Activated CD4-positive, alpha-beta T cell treated with anti-CD3 and anti-CD28 coated beads, Interleukin-2, amount 10 ng/mL, durations not matched to agents 24 days and 14 days (primary cell): ENCODE measurements around the gene DKKL1. TPM values are rescaled to one million over a fixed set of nuclear protein-coding genes. Genes with fewer than 3 reads are reported as not detected.

Experiments used
- DNase-seq: peaks from one replicate; pipeline ENCODE4 v3.0.0; 2022
- H3K27ac Mint-ChIP-seq: one replicate; pipeline ENCODE4 v1.8.0; 2022; ENCODE audit warnings: mild to moderate bottlenecking, mixed read lengths
- H3K27me3 Mint-ChIP-seq: one replicate; pipeline ENCODE4 v1.8.0; 2022; ENCODE audit warnings: mixed read lengths
- H3K36me3 Mint-ChIP-seq: one replicate; pipeline ENCODE4 v1.8.0; 2022; ENCODE audit warnings: low read depth, mild to moderate bottlenecking, mixed read lengths
- H3K4me1 Mint-ChIP-seq: one replicate; pipeline ENCODE4 v1.8.0; 2021; ENCODE audit warnings: mixed read lengths
- H3K4me3 Mint-ChIP-seq: one replicate; pipeline ENCODE4 v1.8.0; 2022; ENCODE audit warnings: mild to moderate bottlenecking, moderate library complexity, mixed read lengths
- H3K9me3 Mint-ChIP-seq: one replicate; pipeline ENCODE4 v1.8.0; 2021; ENCODE audit warnings: mixed read lengths
- intact Hi-C: fragments of 100-400 bp; cut with micrococcal nuclease; formaldehyde crosslinking; loops from one replicate; pipeline ENCODE4 v1.15.1; 2023
- total RNA-seq: library from RNA; stranded (reverse); gene quantifications from 2 replicates; pipeline ENCODE4 v1.2.3, GENCODE V29; 2022

Gene DKKL1
- total RNA-seq, 1 donor from 2014 or later: not detected

GRCh38 chr19:49408816-49409440, 45.3 kb downstream of the DKKL1 start:
- no peaks in the 10 kb centered on the region for H3K27me3 Mint-ChIP-seq
- intact Hi-C loops: loop anchor here (2.0 kb wide), 1 partner anchor 14 kb away; the partner anchor contains the start of gene PTH2
- DNase-seq: no peak
- H3K4me1 Mint-ChIP-seq: peaks cover 47% of the 10 kb centered on the region
- H3K4me3 Mint-ChIP-seq: peak overlapping the region; percentile 54
- no peaks in the 10 kb centered on the region for H3K9me3 Mint-ChIP-seq
- peak overlapping the region; percentile 85 for H3K27ac Mint-ChIP-seq
- no peaks in the 10 kb centered on the region for H3K36me3 Mint-ChIP-seq

- H3K27me3 Mint-ChIP-seq: no peaks in the 10 kb centered on the region
- peak overlapping the region; percentile 54 for H3K4me3 Mint-ChIP-seq
- peak; percentile 83 for DNase-seq
- H3K4me1 Mint-ChIP-seq: peaks cover 47% of the 10 kb centered on the region
- H3K27ac Mint-ChIP-seq: peak overlapping the region; percentile 85
- no peaks in the 10 kb centered on the region for H3K9me3 Mint-ChIP-seq
- intact Hi-C loops: loop anchor here (2.0 kb wide), 1 partner anchor 13 kb away; the partner anchor contains the start of gene PTH2
- no peaks in the 10 kb centered on the region for H3K36me3 Mint-ChIP-seq
Measured at GRCh38 chr19:49409441-49410029, 45.9 kb downstream of the DKKL1 start.

- Mint-ChIP-seq H3K36me3 (no peaks in the 10 kb centered on the region), H3K4me1 (peaks cover 48% of the 10 kb centered on the region), H3K27me3 (peaks cover 6% of the 10 kb centered on the region), H3K27ac (peak overlapping the region; percentile 27), H3K4me3 (no peak overlapping the region), H3K9me3 (no peaks in the 10 kb centered on the region)
- intact Hi-C loops: no loop called here
- no peak for DNase-seq
Measured at GRCh38 chr19:49411681-49412326, 48.1 kb downstream of the DKKL1 start.

- H3K27ac Mint-ChIP-seq: no peak overlapping the region
- DNase-seq: no peak
- H3K4me1 Mint-ChIP-seq: peaks cover 33% of the 10 kb centered on the region
- no peaks in the 10 kb centered on the region for H3K9me3 Mint-ChIP-seq
- H3K4me3 Mint-ChIP-seq: no peak overlapping the region
- intact Hi-C loops: no loop called here
- H3K27me3 Mint-ChIP-seq: peaks cover 15% of the 10 kb centered on the region
- H3K36me3 Mint-ChIP-seq: no peaks in the 10 kb centered on the region
Measured at GRCh38 chr19:49413348-49413747, 49.7 kb downstream of the DKKL1 start.

GRCh38 chr19:49414256-49414655, 50.6 kb downstream of the DKKL1 start:
- Mint-ChIP-seq H3K9me3 (no peaks in the 10 kb centered on the region), H3K4me3 (no peak overlapping the region), H3K27ac (no peak overlapping the region), H3K4me1 (peaks cover 24% of the 10 kb centered on the region), H3K27me3 (peaks cover 22% of the 10 kb centered on the region), H3K36me3 (no peaks in the 10 kb centered on the region)
- no peak for DNase-seq
- intact Hi-C loops: no loop called here

GRCh38 chr19:49415102-49415809, 51.6 kb downstream of the DKKL1 start:
- intact Hi-C loops: no loop called here
- H3K27ac Mint-ChIP-seq: no peak overlapping the region
- no peaks in the 10 kb centered on the region for H3K36me3 Mint-ChIP-seq
- H3K4me1 Mint-ChIP-seq: peaks cover 17% of the 10 kb centered on the region
- peaks cover 31% of the 10 kb centered on the region for H3K27me3 Mint-ChIP-seq
- H3K9me3 Mint-ChIP-seq: no peaks in the 10 kb centered on the region
- no peak overlapping the region for H3K4me3 Mint-ChIP-seq
- DNase-seq: no peak

GRCh38 chr19:49415810-49416200, 52.1 kb downstream of the DKKL1 start:
- H3K9me3 Mint-ChIP-seq: no peaks in the 10 kb centered on the region
- intact Hi-C loops: no loop called here
- no peak overlapping the region for H3K27ac Mint-ChIP-seq
- no peak for DNase-seq
- no peaks in the 10 kb centered on the region for H3K36me3 Mint-ChIP-seq
- H3K4me1 Mint-ChIP-seq: peaks cover 20% of the 10 kb centered on the region
- peaks cover 37% of the 10 kb centered on the region for H3K27me3 Mint-ChIP-seq
- no peak overlapping the region for H3K4me3 Mint-ChIP-seq

GRCh38 chr19:49417088-49417487, 53.4 kb downstream of the DKKL1 start:
- no peaks in the 10 kb centered on the region for H3K9me3 Mint-ChIP-seq

GRCh38 chr19:49418511-49418910, 54.8 kb downstream of the DKKL1 start:
- intact Hi-C loops: no loop called here
- H3K9me3 Mint-ChIP-seq: no peaks in the 10 kb centered on the region
- H3K4me3 Mint-ChIP-seq: no peak overlapping the region
- DNase-seq: no peak
- no peak overlapping the region for H3K27ac Mint-ChIP-seq
- H3K27me3 Mint-ChIP-seq: peaks cover 59% of the 10 kb centered on the region
- no peaks in the 10 kb centered on the region for H3K36me3 Mint-ChIP-seq
- H3K4me1 Mint-ChIP-seq: peaks cover 27% of the 10 kb centered on the region

More at GRCh38 chr19:49417088-49417487, 53.4 kb downstream of the DKKL1 start:
- Mint-ChIP-seq H3K4me3 (no peak overlapping the region), H3K36me3 (no peaks in the 10 kb centered on the region), H3K27me3 (peaks cover 49% of the 10 kb centered on the region), H3K4me1 (peaks cover 22% of the 10 kb centered on the region), H3K27ac (no peak overlapping the region)
- DNase-seq: no peak
- intact Hi-C loops: no loop called here

- DNase-seq: no peak
- Mint-ChIP-seq H3K4me1 (peaks cover 33% of the 10 kb centered on the region), H3K27ac (no peak overlapping the region), H3K36me3 (no peaks in the 10 kb centered on the region), H3K27me3 (peaks cover 65% of the 10 kb centered on the region), H3K4me3 (no peak overlapping the region), H3K9me3 (no peaks in the 10 kb centered on the region)
- intact Hi-C loops: no loop called here
Measured at GRCh38 chr19:49419173-49419572, 55.5 kb downstream of the DKKL1 start.

- Mint-ChIP-seq H3K36me3 (no peaks in the 10 kb centered on the region), H3K27me3 (peaks cover 75% of the 10 kb centered on the region), H3K9me3 (no peaks in the 10 kb centered on the region), H3K4me3 (peak overlapping the region; percentile 14), H3K4me1 (peaks cover 34% of the 10 kb centered on the region), H3K27ac (no peak overlapping the region)
- intact Hi-C loops: loop anchor here (2.0 kb wide), 1 partner anchor 23 kb away; no protein-coding TSS in a partner anchor
- DNase-seq: no peak
Measured at GRCh38 chr19:49420227-49420626, 56.5 kb downstream of the DKKL1 start.

- peaks cover 38% of the 10 kb centered on the region for H3K4me1 Mint-ChIP-seq
- H3K4me3 Mint-ChIP-seq: peak overlapping the region; percentile 62
- H3K9me3 Mint-ChIP-seq: no peaks in the 10 kb centered on the region
- H3K36me3 Mint-ChIP-seq: no peaks in the 10 kb centered on the region
- peak; percentile 88 for DNase-seq
- intact Hi-C loops: loop anchor here (2.0 kb wide), 1 partner anchor 22 kb away; no protein-coding TSS in a partner anchor
- peak overlapping the region; percentile 42 for H3K27ac Mint-ChIP-seq
- peaks cover 83% of the 10 kb centered on the region for H3K27me3 Mint-ChIP-seq
Measured at GRCh38 chr19:49421039-49421877, 57.6 kb downstream of the DKKL1 start.

GRCh38 chr19:49421878-49422202, 58.2 kb downstream of the DKKL1 start:
- intact Hi-C loops: loop anchor here (2.0 kb wide), 3 partner anchors 13 to 29 kb away; no protein-coding TSS in a partner anchor
- no peak for DNase-seq
- Mint-ChIP-seq H3K27ac (no peak overlapping the region), H3K27me3 (peaks cover 85% of the 10 kb centered on the region), H3K4me1 (peaks cover 43% of the 10 kb centered on the region), H3K4me3 (peak overlapping the region; percentile 62), H3K36me3 (no peaks in the 10 kb centered on the region), H3K9me3 (no peaks in the 10 kb centered on the region)
